GM12874 (cell line): ENCODE results near the gene EGFLAM.

ENCODE experiments used
- TF ChIP-seq, protein P1 (sequence below): IDR thresholded peaks from 2 replicates; pipeline ENCODE4 v1.5.1; 2011; ENCODE audit warnings: low read depth, mild to moderate bottlenecking, control low read depth, low read length, moderate library complexity; ENCODE audit not compliant: insufficient read depth

Gene EGFLAM

DNA sequence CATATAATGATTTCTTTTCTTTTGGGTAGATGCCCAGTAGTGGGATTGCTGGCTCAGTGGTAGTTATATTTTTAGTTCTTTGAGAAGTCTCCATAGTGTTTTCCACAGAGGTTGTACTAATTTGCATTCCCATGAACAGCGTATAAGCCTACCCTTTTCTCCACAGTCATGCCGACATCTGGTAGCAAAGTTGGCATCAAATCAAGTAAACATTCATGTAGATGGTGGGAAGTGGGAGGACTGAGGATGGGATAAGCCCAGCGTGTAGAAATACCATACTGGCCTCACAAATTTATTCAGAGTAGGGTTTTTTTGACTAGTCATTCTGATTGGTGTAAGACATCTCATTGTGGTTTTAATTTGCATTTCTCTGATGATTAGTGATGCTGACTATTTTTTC is 115.4 kb downstream of the EGFLAM start:
- TF ChIP-seq, protein P1, sequence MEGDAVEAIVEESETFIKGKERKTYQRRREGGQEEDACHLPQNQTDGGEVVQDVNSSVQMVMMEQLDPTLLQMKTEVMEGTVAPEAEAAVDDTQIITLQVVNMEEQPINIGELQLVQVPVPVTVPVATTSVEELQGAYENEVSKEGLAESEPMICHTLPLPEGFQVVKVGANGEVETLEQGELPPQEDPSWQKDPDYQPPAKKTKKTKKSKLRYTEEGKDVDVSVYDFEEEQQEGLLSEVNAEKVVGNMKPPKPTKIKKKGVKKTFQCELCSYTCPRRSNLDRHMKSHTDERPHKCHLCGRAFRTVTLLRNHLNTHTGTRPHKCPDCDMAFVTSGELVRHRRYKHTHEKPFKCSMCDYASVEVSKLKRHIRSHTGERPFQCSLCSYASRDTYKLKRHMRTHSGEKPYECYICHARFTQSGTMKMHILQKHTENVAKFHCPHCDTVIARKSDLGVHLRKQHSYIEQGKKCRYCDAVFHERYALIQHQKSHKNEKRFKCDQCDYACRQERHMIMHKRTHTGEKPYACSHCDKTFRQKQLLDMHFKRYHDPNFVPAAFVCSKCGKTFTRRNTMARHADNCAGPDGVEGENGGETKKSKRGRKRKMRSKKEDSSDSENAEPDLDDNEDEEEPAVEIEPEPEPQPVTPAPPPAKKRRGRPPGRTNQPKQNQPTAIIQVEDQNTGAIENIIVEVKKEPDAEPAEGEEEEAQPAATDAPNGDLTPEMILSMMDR: no peak

DNA sequence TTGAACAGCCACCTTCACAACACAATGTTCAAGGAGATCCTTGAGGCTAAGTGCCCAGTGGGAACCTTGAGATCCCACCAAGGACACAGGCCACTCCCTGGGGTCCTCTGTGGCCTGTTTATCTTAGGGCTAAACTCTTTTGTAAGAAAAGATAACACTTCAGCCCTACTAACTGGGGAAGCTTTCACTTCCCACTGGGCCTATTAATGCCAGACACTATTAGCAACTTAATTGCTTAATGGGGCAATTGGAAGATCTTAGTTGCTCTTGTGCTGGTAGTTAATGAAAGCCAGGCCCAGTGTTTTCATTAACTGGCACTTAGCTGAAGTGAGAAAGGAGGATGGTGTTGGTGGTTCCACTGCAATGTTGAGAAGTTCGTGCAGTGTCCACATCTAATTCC is 117.1 kb downstream of the EGFLAM start:
- TF ChIP-seq, protein P1: no peak

DNA sequence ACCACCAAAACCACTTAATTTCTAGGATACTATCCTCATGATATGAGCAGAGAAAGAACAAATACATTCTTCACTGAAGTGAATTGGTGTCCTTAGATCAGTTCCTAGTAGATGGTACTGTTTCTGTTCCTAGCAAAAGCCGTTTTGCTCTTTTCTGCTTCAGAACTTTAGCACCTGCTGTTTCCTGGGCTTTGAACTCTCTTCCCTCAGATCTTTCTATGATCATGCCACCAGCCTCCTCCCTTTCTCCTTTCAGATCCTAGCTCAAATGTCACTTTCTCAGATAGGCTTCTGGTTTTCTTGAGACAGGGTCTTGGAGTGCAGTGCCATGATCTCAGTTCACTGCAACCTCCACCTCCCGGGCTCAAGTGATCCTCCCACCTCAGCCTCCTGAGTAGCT is 118.0 kb downstream of the EGFLAM start:
- TF ChIP-seq, protein P1: no peak

DNA sequence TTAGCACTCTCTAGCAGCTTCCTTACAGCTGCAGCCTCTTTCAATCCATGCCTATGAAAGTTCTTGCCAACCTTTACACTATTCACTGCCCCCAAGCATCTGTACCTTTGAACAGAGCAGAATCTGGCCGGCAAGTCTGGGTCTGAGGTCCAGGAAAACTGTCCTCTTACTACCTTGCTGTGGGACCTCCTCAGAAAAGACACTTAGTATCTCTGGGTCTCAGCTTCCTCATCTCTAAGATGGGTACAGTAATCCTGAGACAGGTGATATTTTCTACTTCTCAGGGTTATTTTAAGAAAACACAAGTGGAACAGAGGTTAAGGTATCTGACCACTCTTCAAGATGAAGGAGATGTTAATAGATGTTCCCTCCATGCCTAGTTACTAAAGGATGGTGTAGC is 120.2 kb downstream of the EGFLAM start:
- TF ChIP-seq, protein P1: no peak

DNA sequence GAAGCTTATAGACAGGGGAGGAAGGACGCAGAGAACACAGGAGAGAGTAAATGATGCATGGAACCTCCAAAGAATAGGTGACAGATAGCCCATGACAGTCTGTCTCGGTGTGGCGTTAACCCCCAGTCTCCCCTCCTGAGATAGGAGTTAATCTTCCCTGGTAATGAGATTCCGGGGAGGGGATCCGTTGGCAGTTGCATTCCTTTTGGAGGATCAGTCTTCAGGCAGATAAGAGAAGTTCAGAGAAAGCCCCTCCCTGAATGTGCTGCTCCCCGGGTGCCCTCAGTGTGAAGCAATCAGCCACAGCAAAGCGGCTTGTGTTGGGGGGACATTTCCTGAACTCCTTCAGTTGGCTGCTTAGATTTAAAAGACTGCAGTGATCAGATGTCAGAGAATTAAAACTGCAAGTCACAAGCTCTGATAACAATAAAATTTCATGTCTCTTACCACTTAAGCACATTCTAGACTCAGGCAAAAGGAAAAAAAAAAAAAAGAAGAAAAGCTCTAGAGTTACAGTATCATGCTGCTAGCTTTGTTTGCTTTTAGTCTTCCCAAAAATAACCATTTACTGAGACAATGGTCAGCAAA is 121.1 kb downstream of the EGFLAM start:
- TF ChIP-seq, protein P1: no peak

DNA sequence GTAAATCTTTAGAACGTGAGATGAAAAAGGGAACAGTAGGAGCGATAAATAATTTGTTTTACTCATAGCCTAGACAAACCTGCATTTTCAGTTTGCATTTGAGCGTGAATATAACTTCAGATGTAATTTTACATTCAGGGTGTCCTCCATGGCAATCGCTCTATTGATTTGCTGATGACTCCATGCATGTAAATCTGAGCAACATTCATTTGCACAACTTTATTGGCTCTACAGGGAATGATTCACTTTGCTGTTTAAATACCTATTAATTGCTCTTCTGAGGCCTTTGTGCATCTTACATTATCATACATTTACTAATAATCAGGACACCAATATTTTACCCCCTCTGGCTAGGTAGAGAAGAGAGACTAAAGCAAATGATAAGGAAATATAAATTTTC is 122.2 kb downstream of the EGFLAM start:
- TF ChIP-seq, protein P1: no peak

DNA sequence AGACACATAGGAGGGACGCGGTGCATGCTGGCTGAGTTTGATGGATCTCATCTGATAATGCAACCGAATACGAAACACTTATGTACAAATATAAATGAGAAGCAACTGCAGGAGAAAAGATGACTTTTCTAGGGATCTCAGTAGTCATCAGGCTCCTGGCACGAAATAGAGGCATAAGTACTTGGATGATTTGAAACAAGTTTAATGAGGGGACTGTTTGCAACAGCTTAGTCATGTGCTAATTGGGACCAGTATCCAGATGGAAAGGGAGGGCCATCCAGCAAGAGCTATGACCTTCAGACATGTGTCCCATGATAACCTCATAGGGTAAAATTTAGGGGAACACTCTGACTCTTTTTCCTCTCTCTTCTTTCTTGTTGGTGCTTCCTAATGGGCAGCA is 123.0 kb downstream of the EGFLAM start:
- TF ChIP-seq, protein P1: no peak
